Omental fat pad (tissue), 4 donors: ENCODE data around the gene TMCC1. TPM values are rescaled to one million over a fixed set of nuclear protein-coding genes. Genes with fewer than 3 reads are reported as not detected.

Source experiments
- ATAC-seq: fragments of 150-250 bp; one replicate; pipeline ENCODE4 v1.9.1; 2016; ENCODE audit warnings: mild to moderate bottlenecking, moderate library complexity; ENCODE audit not compliant: low FRiP score
- DNase-seq: peaks from one replicate; pipeline ENCODE4 v3.0.0-alpha.2; 2019; ENCODE audit warnings: low spot score
- CTCF ChIP-seq, 3 donors: fragments of 450-650 bp; IDR thresholded peaks; one replicate each; pipeline ENCODE4 v1.5.1; 2016 to 2017; ENCODE audit warnings: antibody characterized with exemption in 3 of 3, mild to moderate bottlenecking in 3 of 3, moderate library complexity in 2 of 3
- total RNA-seq, 4 donors: library from RNA; depleted of rRNA; stranded (reverse); fragments of >200 nt; gene quantifications; one replicate each; pipeline ENCODE4 v1.1.0, GENCODE V29; 2016

Gene TMCC1
- total RNA-seq, 4 donors from 2014 or later, result 14.6 to 33.5 (median 23.2) TPM

GRCh38 chr3:129625072-129625874 is 268.2 kb downstream of the TMCC1 start:
- ATAC-seq, result no peak
- no peak for DNase-seq
- no peak for TF ChIP-seq CTCF (IDR thresholded peaks at IDR 0.05)

DNA sequence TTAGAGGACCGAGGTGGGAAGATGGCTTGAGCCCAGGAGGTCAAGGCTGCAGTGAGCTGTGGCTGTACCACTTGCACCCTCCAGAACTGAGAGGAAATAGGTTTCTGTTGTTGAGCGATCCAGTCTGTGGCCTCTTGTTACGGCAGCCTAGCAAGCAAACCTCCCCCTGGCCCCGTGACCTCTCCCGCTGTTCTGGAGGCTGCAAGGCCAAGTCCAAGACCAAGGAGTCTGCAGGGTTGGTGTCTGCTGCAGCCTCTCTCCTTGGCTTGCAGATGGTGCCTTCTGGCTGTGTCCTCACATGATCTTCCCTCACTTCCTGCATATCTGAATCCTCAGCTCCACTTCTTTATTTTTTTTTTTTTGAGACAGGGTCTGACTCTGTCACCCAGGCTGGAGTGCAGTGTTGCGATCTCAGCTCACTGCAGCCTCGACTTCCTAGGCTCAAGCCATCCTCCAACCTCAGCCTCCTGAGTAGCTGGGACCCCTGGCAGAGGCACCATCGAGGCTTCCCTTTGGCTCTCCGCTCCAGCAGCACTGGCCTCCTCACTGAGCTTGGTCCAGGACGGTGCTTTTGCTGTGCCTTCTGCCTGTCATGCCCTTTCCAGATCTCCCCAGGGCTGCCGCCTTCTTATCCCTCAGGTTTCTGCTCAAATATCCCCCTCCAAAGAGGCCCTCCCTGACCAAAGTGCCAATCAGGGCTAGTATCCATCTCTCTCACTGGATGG is 269.0 kb downstream of the TMCC1 start:
- no peak for TF ChIP-seq CTCF (IDR thresholded peaks at IDR 0.05)
- DNase-seq (no peak), ATAC-seq (no peak)

DNA sequence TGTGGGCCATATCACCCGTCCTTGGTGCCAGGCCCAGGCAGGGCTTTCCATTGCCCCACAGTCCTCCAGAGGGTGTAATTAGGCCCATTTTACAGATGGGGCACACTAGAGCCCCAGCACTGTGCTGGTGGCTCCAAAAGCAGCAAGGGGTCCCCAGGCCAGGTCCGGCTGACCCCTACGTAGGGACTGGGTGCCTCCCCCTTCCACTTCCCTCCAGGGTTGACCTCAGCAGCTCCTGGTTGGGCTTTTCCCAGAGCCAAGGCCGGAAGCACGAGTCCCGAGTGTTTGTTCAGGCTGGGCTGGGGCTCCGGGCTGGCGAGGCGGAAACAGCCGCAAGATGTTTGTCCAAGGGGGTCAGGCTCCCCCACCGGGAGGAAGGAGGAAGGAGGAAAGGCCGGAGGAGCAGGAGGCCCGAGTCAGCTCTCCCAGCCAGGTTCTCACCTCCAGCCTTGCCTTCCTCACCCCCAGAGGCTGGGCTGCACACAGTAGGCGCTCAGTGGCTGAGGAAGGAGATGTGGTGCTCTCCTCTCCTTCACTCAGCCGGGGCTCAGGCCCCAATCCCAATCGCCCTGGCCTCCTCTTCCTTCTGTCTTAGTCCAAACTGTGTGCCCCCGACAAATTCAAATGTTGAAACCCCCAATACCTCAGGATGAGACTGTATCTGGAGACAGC is 269.9 kb downstream of the TMCC1 start:
- ATAC-seq, result no peak
- TF ChIP-seq CTCF (IDR thresholded peaks at IDR 0.05), result no peak

DNA sequence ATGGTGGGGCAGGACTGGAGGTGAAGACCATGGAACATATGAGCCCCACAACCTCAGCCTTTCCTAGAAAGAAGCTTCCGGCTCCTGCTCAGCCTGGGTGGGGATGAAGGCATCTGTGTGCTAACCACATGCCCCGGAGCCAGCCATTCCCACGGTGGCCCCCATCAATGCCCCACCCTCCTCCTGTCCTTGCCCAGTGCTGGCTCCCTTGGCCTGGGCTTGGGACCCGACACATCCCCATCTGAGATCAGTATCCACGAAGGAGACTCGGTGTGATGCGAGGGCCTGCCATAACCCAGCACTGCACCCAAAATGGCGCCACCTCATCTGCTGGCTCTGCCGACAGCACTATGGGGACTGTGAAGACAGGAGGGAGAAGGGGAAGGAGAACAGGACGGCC is 270.6 kb downstream of the TMCC1 start:
- no peak for TF ChIP-seq CTCF (IDR thresholded peaks at IDR 0.05)
- ATAC-seq, result no peak
- no peak for DNase-seq

More for the DNA sequence above, 269.9 kb downstream of the TMCC1 start:
- DNase-seq, result no peak

- no peak for TF ChIP-seq CTCF (IDR thresholded peaks at IDR 0.05)
- DNase-seq, result no peak
- no peak for ATAC-seq
Observed at GRCh38 chr3:129622226-129622874, 271.2 kb downstream of the TMCC1 start.

- TF ChIP-seq CTCF (IDR thresholded peaks at IDR 0.05), result no peak
- no peak for ATAC-seq
- DNase-seq, result no peak
Observed at GRCh38 chr3:129621626-129622225, 271.8 kb downstream of the TMCC1 start.
